HFFc6 (cell line): ENCODE data around the gene TBCE. TPM values are rescaled to one million over a fixed set of nuclear protein-coding genes. Genes with fewer than 3 reads are reported as not detected.

ENCODE experiments used
- DNase-seq: peaks from one replicate; pipeline ENCODE4 v3.0.0-alpha.2; 2018
- H3K27ac Mint-ChIP-seq: 2 replicates; pipeline ENCODE4 v1.8.0; 2020; ENCODE audit warnings: mild to moderate bottlenecking, mixed read lengths
- H3K27me3 Mint-ChIP-seq: 2 replicates; pipeline ENCODE4 v1.8.0; 2021; ENCODE audit warnings: mild to moderate bottlenecking, moderate library complexity, mixed read lengths; ENCODE audit not compliant: insufficient read depth
- H3K36me3 Mint-ChIP-seq: 2 replicates; pipeline ENCODE4 v1.8.0; 2021; ENCODE audit warnings: low read depth, mixed read lengths
- H3K4me1 Mint-ChIP-seq: 2 replicates; pipeline ENCODE4 v1.8.0; 2020; ENCODE audit warnings: low read depth, mixed read lengths
- H3K4me3 Mint-ChIP-seq: 2 replicates; pipeline ENCODE4 v1.8.0; 2020; ENCODE audit warnings: mild to moderate bottlenecking, moderate library complexity, mixed read lengths
- H3K9me3 Mint-ChIP-seq: 2 replicates; pipeline ENCODE4 v1.8.0; 2020; ENCODE audit warnings: mild to moderate bottlenecking, mixed read lengths
- total RNA-seq, 6 experiments: library from RNA; stranded (reverse); fragmentation: NEBNext Ultra II Directional; extraction: Animal tissue kit (Norgen Biotek cat#: 25700); gene quantifications; 2 replicates in 1 of 6; 3 replicates in 5 of 6; pipeline ENCODE4 v1.2.3, GENCODE V29; 2021
- TF ChIP-seq, protein P1 (sequence below): fragments of 200-600 bp; sonication (generic); IDR thresholded peaks from 2 replicates; pipeline ENCODE4 v1.5.0; 2021; ENCODE audit warnings: antibody characterized with exemption, mild to moderate bottlenecking

The TBCE gene
- total RNA-seq, 6 experiments from 2014 or later, result 20.0 to 29.4 (median 26.0) TPM

DNA sequence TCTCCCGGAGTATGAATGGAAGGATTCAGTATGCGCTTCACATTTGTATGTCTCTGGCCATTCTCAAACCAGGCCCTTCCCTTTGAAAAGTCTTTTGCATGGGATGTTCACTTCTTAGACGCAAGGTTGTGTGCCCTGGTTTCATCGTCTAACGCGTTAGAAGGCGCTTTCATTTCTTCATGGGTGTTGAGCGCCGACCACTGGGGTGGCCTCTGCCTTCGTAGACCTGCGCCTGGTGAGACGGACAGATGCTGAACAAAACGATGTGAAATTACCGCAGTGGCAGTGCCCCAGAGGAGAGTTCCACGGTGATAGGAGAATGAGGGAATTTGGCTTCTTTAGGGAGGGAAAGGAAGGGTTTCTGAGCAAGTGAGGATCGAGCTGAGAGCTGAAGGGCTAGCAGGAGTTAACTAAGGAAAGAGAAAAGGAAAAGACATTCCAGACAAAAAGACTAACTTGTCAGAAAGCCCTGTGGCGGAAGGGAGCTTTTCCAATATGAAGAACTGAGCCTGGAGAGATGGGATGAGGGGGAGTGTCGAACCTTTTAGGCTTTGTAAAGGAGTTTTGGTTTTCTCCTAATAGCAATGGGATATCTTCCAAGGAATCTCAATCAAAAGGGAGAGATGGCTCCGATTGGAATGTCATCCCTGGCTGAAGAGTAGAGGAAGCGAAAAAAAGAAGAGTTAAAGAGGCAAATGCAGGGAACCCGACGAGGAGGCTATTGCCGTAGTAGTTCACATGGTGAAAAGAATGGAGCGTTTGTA, 37.9 kb upstream of the TBCE start:
- Mint-ChIP-seq H3K4me3 (no peak overlapping the region), H3K27ac (no peak overlapping the region), H3K36me3 (peaks cover 10% of the 10 kb centered on the region), H3K4me1 (peaks cover 22% of the 10 kb centered on the region), H3K9me3 (no peaks in the 10 kb centered on the region), H3K27me3 (peaks cover 2% of the 10 kb centered on the region; the same call in 1 of the 2 replicates)
- TF ChIP-seq, protein P1, sequence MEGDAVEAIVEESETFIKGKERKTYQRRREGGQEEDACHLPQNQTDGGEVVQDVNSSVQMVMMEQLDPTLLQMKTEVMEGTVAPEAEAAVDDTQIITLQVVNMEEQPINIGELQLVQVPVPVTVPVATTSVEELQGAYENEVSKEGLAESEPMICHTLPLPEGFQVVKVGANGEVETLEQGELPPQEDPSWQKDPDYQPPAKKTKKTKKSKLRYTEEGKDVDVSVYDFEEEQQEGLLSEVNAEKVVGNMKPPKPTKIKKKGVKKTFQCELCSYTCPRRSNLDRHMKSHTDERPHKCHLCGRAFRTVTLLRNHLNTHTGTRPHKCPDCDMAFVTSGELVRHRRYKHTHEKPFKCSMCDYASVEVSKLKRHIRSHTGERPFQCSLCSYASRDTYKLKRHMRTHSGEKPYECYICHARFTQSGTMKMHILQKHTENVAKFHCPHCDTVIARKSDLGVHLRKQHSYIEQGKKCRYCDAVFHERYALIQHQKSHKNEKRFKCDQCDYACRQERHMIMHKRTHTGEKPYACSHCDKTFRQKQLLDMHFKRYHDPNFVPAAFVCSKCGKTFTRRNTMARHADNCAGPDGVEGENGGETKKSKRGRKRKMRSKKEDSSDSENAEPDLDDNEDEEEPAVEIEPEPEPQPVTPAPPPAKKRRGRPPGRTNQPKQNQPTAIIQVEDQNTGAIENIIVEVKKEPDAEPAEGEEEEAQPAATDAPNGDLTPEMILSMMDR, result no peak; the same call in none of the 2 replicates
- peak; percentile 21 for DNase-seq

DNA sequence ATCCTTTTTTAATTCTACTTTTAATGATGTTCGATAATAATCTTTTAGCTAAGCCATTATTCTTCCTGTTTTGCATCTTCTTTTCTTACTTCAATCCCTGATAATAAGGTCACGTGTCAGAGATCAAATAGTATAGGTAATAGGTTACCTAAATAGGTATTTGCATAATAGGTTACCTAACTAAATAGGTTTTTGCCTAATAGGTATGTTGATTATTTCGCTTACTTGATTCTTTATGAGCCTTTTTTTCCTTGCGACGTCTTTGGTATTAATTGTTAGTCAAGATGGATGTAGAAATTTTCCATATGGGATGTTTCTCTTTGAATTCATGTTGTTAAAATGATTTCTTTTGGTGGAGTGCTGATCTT, 36.3 kb upstream of the TBCE start:
- TF ChIP-seq, protein P1, result no peak
- Mint-ChIP-seq H3K4me3 (no peak overlapping the region), H3K36me3 (peaks cover 10% of the 10 kb centered on the region), H3K9me3 (no peaks in the 10 kb centered on the region), H3K4me1 (peaks cover 9% of the 10 kb centered on the region), H3K27me3 (peaks cover 2% of the 10 kb centered on the region; the same call in 1 of the 2 replicates), H3K27ac (no peak overlapping the region)
- DNase-seq, result no peak

DNA sequence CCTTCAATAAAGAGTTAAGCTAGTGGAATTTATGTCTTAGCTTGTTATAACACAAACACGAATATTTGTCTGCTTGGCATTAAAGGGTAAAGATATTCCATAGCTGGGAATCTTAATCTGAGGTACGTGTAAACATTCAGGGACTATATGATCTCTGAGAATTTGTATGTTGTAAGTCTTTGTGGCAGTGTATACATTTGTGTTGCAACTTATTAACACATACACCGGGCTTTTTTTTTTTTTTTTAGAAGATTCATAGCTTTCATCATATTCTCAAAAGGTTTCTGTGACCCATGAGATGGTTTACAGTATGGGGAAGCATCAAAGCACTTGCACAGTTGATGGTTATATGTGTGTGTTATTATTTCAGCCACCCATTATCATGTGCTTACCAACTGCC, 35.8 kb upstream of the TBCE start:
- H3K27ac Mint-ChIP-seq, result no peak overlapping the region
- peaks cover 5% of the 10 kb centered on the region for H3K36me3 Mint-ChIP-seq
- peaks cover 4% of the 10 kb centered on the region for H3K4me1 Mint-ChIP-seq
- H3K27me3 Mint-ChIP-seq, result peaks cover 2% of the 10 kb centered on the region; the same call in 1 of the 2 replicates
- TF ChIP-seq, protein P1, result no peak
- no peak overlapping the region for H3K4me3 Mint-ChIP-seq
- no peaks in the 10 kb centered on the region for H3K9me3 Mint-ChIP-seq
- no peak for DNase-seq

DNA sequence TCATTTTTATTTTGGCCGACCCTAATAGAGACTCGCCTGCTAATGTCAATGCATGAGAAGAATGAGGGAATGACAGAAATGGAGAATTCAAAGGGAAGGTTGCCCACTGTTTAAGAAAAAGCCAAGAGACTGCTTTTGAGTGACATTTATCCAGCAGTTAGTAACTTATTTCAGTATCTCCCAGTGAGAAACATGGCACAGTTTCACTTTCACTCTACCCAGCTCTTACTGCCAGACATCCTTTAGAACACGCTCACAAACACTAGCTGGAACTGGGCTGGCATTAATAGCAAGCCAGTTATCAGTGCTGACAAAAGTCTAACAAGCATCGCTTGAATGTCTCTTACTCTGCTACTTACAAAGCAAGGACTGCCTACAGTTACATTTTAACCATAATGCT, 30.3 kb upstream of the TBCE start:
- no peak for DNase-seq
- Mint-ChIP-seq H3K9me3 (no peaks in the 10 kb centered on the region), H3K4me1 (no peaks in the 10 kb centered on the region), H3K4me3 (no peak overlapping the region), H3K27ac (no peak overlapping the region), H3K36me3 (peaks cover 5% of the 10 kb centered on the region; the same call in 1 of the 2 replicates), H3K27me3 (no peaks in the 10 kb centered on the region)
- TF ChIP-seq, protein P1, result no peak

DNA sequence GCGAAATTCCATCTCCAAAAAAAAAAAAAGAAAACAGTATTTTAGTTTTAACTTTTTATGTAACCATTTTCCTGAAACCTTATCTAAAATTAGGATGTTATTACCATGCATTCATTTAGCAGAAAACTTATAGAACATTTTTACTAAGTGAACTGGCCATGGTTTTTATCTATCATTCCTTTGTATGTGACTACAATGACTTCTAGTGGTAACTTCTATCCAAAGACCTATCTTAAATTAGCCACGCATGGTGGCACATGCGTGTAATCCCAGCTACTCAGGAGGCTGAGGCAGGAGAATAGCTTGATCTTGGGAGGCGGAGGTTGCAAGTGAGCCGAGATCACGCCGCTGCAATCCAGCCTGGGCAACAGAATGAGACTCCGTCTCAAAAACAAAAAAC, 27.5 kb upstream of the TBCE start:
- no peaks in the 10 kb centered on the region for H3K27me3 Mint-ChIP-seq
- TF ChIP-seq, protein P1, result no peak
- no peak overlapping the region for H3K27ac Mint-ChIP-seq
- H3K4me1 Mint-ChIP-seq, result no peaks in the 10 kb centered on the region
- no peaks in the 10 kb centered on the region for H3K9me3 Mint-ChIP-seq
- no peak overlapping the region for H3K4me3 Mint-ChIP-seq
- peaks cover 10% of the 10 kb centered on the region; the same call in 1 of the 2 replicates for H3K36me3 Mint-ChIP-seq
- DNase-seq, result no peak
